Upper lobe of left lung (tissue), 4 donors: ENCODE data around the gene ZBTB5.

ENCODE experiments used
- CTCF ChIP-seq, 6 experiments: fragments of 450-650 bp in 4 of 6; fragments of 200-600 bp in 2 of 6; sonication (generic) in 2 of 6; IDR thresholded peaks; one replicate each; pipeline ENCODE4 v1.5.1; 2016 to 2019; ENCODE audit warnings: antibody characterized with exemption in 6 of 6
- EP300 ChIP-seq, 4 donors: sonication (generic); formaldehyde crosslinking; IDR thresholded peaks; one replicate each; pipeline ENCODE4 v1.5.1; 2017; ENCODE audit warnings: antibody characterized with exemption in 4 of 4, control low read depth in 2 of 4
- POLR2AphosphoS5 ChIP-seq, 2 donors: sonication (generic); formaldehyde crosslinking; IDR thresholded peaks; one replicate each; pipeline ENCODE4 v1.5.1; 2017; ENCODE audit warnings: antibody characterized with exemption in 2 of 2

- no peak for TF ChIP-seq EP300 (IDR thresholded peaks at IDR 0.05)
- no peak for TF ChIP-seq POLR2AphosphoS5 (IDR thresholded peaks at IDR 0.05)
- TF ChIP-seq CTCF (IDR thresholded peaks at IDR 0.05) = no peak
Measured at GRCh38 chr9:37444890-37445289, 20.4 kb downstream of the ZBTB5 start.
